RWPE1 (cell line): ENCODE data around the gene TANC1.

ENCODE experiments used
- CTCF ChIA-PET: fragments of 350-600 bp; sonication (Branson Sonifier 250); formaldehyde crosslinking; extraction: SDS; loops from one replicate; lab custom pipeline; 2021; lab: Yijun Ruan, JAX
- POLR2A ChIA-PET: fragments of 400-600 bp; formaldehyde crosslinking; extraction: SDS; loops from one replicate; lab custom pipeline; 2020; ENCODE audit warnings: antibody characterized with exemption; ENCODE audit not compliant: low non-redundant PET; lab: Yijun Ruan, JAX
- DNase-seq: peaks from one replicate; pipeline ENCODE4 v3.0.0; 2012; ENCODE audit warnings: low spot score
- H3K27ac ChIP-seq: fragments of 450-650 bp; 2 replicates; pipeline ENCODE4 v1.5.1; 2017
- TF ChIP-seq, protein P1 (sequence below): fragments of 450-650 bp; conservative IDR thresholded peaks from 2 replicates; pipeline ENCODE4 v1.5.1; 2017; ENCODE audit warnings: low read depth, mild to moderate bottlenecking

TANC1 gene

GRCh38 chr2:158968396-158969161, at the start of gene TANC1:
Gene TANC1, plus strand, starts transcription at chr2:158968640. Its CDS starts 97,271 bp downstream, at chr2:159065911.
- peak within 1 kb of the TSS; percentile 97 for H3K27ac ChIP-seq
- TF ChIP-seq, protein P1, sequence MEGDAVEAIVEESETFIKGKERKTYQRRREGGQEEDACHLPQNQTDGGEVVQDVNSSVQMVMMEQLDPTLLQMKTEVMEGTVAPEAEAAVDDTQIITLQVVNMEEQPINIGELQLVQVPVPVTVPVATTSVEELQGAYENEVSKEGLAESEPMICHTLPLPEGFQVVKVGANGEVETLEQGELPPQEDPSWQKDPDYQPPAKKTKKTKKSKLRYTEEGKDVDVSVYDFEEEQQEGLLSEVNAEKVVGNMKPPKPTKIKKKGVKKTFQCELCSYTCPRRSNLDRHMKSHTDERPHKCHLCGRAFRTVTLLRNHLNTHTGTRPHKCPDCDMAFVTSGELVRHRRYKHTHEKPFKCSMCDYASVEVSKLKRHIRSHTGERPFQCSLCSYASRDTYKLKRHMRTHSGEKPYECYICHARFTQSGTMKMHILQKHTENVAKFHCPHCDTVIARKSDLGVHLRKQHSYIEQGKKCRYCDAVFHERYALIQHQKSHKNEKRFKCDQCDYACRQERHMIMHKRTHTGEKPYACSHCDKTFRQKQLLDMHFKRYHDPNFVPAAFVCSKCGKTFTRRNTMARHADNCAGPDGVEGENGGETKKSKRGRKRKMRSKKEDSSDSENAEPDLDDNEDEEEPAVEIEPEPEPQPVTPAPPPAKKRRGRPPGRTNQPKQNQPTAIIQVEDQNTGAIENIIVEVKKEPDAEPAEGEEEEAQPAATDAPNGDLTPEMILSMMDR, result no peak
- DNase-seq, result peak; percentile 89
- CTCF ChIA-PET, result interaction anchor here (1.1 kb wide), 1 partner anchor 66 kb away, joined by 3 read pairs; no protein-coding TSS in a partner anchor
- POLR2A ChIA-PET, result interaction anchor here (0.9 to 1.7 kb wide), 2 partner anchors 13 to 55 kb away, joined by 3 to 5 read pairs; no protein-coding TSS in a partner anchor

GRCh38 chr2:158921599-158922408, 46.6 kb upstream of the TANC1 start:
- ChIA-PET CTCF (interaction anchor here (0.6 kb wide), 2 partner anchors 37 to 113 kb away, joined by 3 to 5 read pairs; no protein-coding TSS in a partner anchor), POLR2A (no interaction called here)
- no peak overlapping the region for H3K27ac ChIP-seq
- DNase-seq, result no peak
- TF ChIP-seq, protein P1, result no peak

- TF ChIP-seq, protein P1, result no peak
- ChIA-PET POLR2A (no interaction called here), CTCF (no interaction called here)
- no peak for DNase-seq
- H3K27ac ChIP-seq, result no peak overlapping the region
Measured at GRCh38 chr2:158922601-158923000, 45.8 kb upstream of the TANC1 start.

GRCh38 chr2:158923180-158923594, 45.3 kb upstream of the TANC1 start:
- no peak for DNase-seq
- TF ChIP-seq, protein P1, result no peak
- ChIA-PET POLR2A (no interaction called here), CTCF (interaction anchor here (0.6 kb wide), 1 partner anchor 911 kb away, joined by 3 read pairs; no protein-coding TSS in a partner anchor)
- no peak overlapping the region for H3K27ac ChIP-seq

DNA sequence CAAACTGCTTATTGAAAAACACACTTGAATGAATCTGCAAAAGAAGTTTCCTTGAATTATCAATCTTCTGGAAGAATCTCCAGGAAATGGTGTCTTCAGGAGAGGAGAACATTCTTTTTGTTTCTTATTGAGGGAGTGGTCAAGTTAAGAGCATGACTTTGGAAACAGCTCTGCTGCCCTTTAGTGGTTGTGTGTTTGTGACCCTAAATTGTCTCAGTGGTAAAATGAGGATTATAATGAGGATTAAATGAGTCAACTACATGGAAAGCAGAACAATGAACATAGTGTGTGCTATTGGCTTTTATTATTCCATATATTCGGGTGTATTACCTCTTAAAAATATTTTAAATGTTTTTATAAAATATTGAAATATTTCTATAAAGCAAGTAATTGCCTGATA, 44.8 kb upstream of the TANC1 start:
- H3K27ac ChIP-seq, result no peak overlapping the region
- no peak for DNase-seq
- ChIA-PET POLR2A (no interaction called here), CTCF (interaction anchor here (0.6 kb wide), 1 partner anchor 912 kb away, joined by 3 read pairs; no protein-coding TSS in a partner anchor)
- TF ChIP-seq, protein P1, result no peak

GRCh38 chr2:158926478-158926948, 41.9 kb upstream of the TANC1 start:
- peak; percentile 34 for DNase-seq
- CTCF ChIA-PET, result no interaction called here

More at GRCh38 chr2:158926478-158926948, 41.9 kb upstream of the TANC1 start:
- H3K27ac ChIP-seq, result no peak overlapping the region
- TF ChIP-seq, protein P1, result no peak
- POLR2A ChIA-PET, result interaction anchor here (0.6 to 0.7 kb wide), 2 partner anchors 13 to 258 kb away, joined by 4 read pairs; no protein-coding TSS in a partner anchor
